Measurements from ENCODE around the gene MLLT3.

The MLLT3 gene

GRCh38 chr9:20373263-20373662 is 249.0 kb downstream of the MLLT3 start:
- DNase-seq = no peak

GRCh38 chr9:20369391-20369790 is 252.9 kb downstream of the MLLT3 start:
- DNase-seq = no peak

- DNase-seq = no peak
Observed at GRCh38 chr9:20367855-20368254, 254.4 kb downstream of the MLLT3 start.

GRCh38 chr9:20364959-20365358 is 257.3 kb downstream of the MLLT3 start:
- DNase-seq = no peak

- DNase-seq = no peak
Observed at GRCh38 chr9:20363233-20363632, 259.1 kb downstream of the MLLT3 start.

GRCh38 chr9:20361656-20362570 is 260.4 kb downstream of the MLLT3 start:
- no peak for DNase-seq

GRCh38 chr9:20361229-20361628 is 261.1 kb downstream of the MLLT3 start:
- DNase-seq = no peak

- no peak for DNase-seq
Observed at GRCh38 chr9:20358207-20358606, 264.1 kb downstream of the MLLT3 start.

- DNase-seq = no peak
Observed at GRCh38 chr9:20357037-20357432, 265.3 kb downstream of the MLLT3 start.

GRCh38 chr9:20356403-20357036 is 265.8 kb downstream of the MLLT3 start:
- DNase-seq = peak; percentile 38

GRCh38 chr9:20355022-20355421 is 267.3 kb downstream of the MLLT3 start:
- DNase-seq = no peak

GRCh38 chr9:20353931-20354652 is 268.2 kb downstream of the MLLT3 start:
- no peak for DNase-seq

GRCh38 chr9:20353524-20353923 is 268.8 kb downstream of the MLLT3 start:
- no peak for DNase-seq

- DNase-seq = no peak
Observed at GRCh38 chr9:20352591-20352990, 269.7 kb downstream of the MLLT3 start.

GRCh38 chr9:20351715-20352114 is 270.6 kb downstream of the MLLT3 start:
- DNase-seq = no peak

- DNase-seq = no peak
Observed at GRCh38 chr9:20349568-20349967, 272.7 kb downstream of the MLLT3 start.

- no peak for DNase-seq
Observed at GRCh38 chr9:20343325-20343724, 279.0 kb downstream of the MLLT3 start.

GRCh38 chr9:20340511-20340861 is 281.8 kb downstream of the MLLT3 start:
- DNase-seq = no peak

- DNase-seq = no peak
Observed at GRCh38 chr9:20335668-20336332, 286.5 kb downstream of the MLLT3 start.

- DNase-seq = no peak
Observed at GRCh38 chr9:20333991-20334390, 288.3 kb downstream of the MLLT3 start.

- DNase-seq = no peak
Observed at GRCh38 chr9:20331095-20331685, 291.1 kb downstream of the MLLT3 start.

- DNase-seq = no peak
Observed at GRCh38 chr9:20330688-20331087, 291.6 kb downstream of the MLLT3 start.

- DNase-seq = no peak
Observed at GRCh38 chr9:20326516-20326915, 295.8 kb downstream of the MLLT3 start.

All from NCI-H1436 treated with DMSO at 0.1 percent for 48 hours (cell line).